Upper lobe of left lung (tissue), 6 donors: ENCODE data around the gene SHC2. TPM values are rescaled to one million over a fixed set of nuclear protein-coding genes. Genes with fewer than 3 reads are reported as not detected.

ENCODE experiments used
- ATAC-seq, 2 donors: fragments of 200-7000 bp; cut with Tn5 transposase; one replicate each; pipeline ENCODE4 v1.9.1; 2022; ENCODE audit warnings: mild to moderate bottlenecking in 2 of 2, moderate library complexity in 2 of 2; ENCODE audit not compliant: low FRiP score in 2 of 2
- DNase-seq, 2 donors: peaks; one replicate each; pipeline ENCODE4 v3.0.0-alpha.2; 2019 to 2020
- H3K27ac ChIP-seq, 4 donors: fragments of 200-600 bp; sonication (generic); one replicate each; pipeline ENCODE4 v1.5.1; 2016 to 2019
- H3K27me3 ChIP-seq, 4 donors: fragments of 200-600 bp; sonication (generic); one replicate each; pipeline ENCODE4 v1.5.1; 2017 to 2019
- H3K36me3 ChIP-seq, 4 donors: fragments of 200-600 bp; sonication (generic); one replicate each; pipeline ENCODE4 v1.5.1; 2016 to 2019
- H3K4me1 ChIP-seq, 4 donors: fragments of 200-600 bp; sonication (generic); one replicate each; pipeline ENCODE4 v1.5.1; 2018 to 2019
- H3K4me3 ChIP-seq, 4 donors: fragments of 200-600 bp; sonication (generic); one replicate each; pipeline ENCODE4 v1.5.1; 2017 to 2019; ENCODE audit warnings: mild to moderate bottlenecking in 2 of 4, moderate library complexity in 1 of 4
- H3K9me3 ChIP-seq, 4 donors: fragments of 200-600 bp; sonication (generic); one replicate each; pipeline ENCODE4 v1.5.1; 2018 to 2019
- CTCF ChIP-seq, 6 experiments: fragments of 450-650 bp in 4 of 6; fragments of 200-600 bp in 2 of 6; sonication (generic) in 2 of 6; IDR thresholded peaks; one replicate each; pipeline ENCODE4 v1.5.1; 2016 to 2019; ENCODE audit warnings: antibody characterized with exemption in 6 of 6
- EP300 ChIP-seq, 4 donors: sonication (generic); formaldehyde crosslinking; IDR thresholded peaks; one replicate each; pipeline ENCODE4 v1.5.1; 2017; ENCODE audit warnings: antibody characterized with exemption in 4 of 4, control low read depth in 2 of 4
- POLR2A ChIP-seq, 4 donors: fragments of 450-650 bp; IDR thresholded peaks; one replicate each; pipeline ENCODE4 v1.5.1; 2016 to 2017; ENCODE audit warnings: antibody characterized with exemption in 4 of 4, mild to moderate bottlenecking in 2 of 4
- POLR2AphosphoS5 ChIP-seq, 2 donors: sonication (generic); formaldehyde crosslinking; IDR thresholded peaks; one replicate each; pipeline ENCODE4 v1.5.1; 2017; ENCODE audit warnings: antibody characterized with exemption in 2 of 2
- WGBS, 2 donors: methylation state at CpG; one replicate each; pipeline ENCODE4 v1.1.5; 2017 to 2018; 5-methylcytosine and 5-hydroxymethylcytosine counted together
- total RNA-seq, 6 donors: library from RNA; depleted of rRNA in 4 of 6; stranded (reverse); fragments of >200 nt in 4 of 6; gene quantifications; one replicate each; pipeline versions ENCODE4 v1.1.0 to v1.2.1, GENCODE V29; 2016 to 2021
- donor health status: DM: no; HTN: no; CAD: no; lungs with moderate emphysema.
- donor health status: DM: no; HTN: yes; CAD: no; lungs with severe emphysema.

The SHC2 gene
- total RNA-seq, 6 donors from 2014 or later = 10.5 to 104 (median 22.5) TPM

GRCh38 chr19:506404-507285 is 45.8 kb upstream of the SHC2 start:
- H3K27ac ChIP-seq = peak overlapping the region; percentile 79 to 98 (median 96)
- H3K27me3 ChIP-seq = no peaks in the 10 kb centered on the region
- peak; percentile 94 to 99 for DNase-seq
- H3K9me3 ChIP-seq = no peaks in the 10 kb centered on the region
- ATAC-seq = peak; percentile 93 to 95
- H3K4me3 ChIP-seq = peak overlapping the region; percentile 58 to 100 (median 82)
- TF ChIP-seq POLR2AphosphoS5 (IDR thresholded peaks at IDR 0.05) (no peak), POLR2A (IDR thresholded peaks at IDR 0.05) (peak in 1 of 4 donors; percentile 2), CTCF (IDR thresholded peaks at IDR 0.05) (peak; percentile 90 to 99 (median 98))
- H3K36me3 ChIP-seq = peaks cover 0 to 7% (median 2%) of the 10 kb centered on the region in 4 donors
- H3K4me1 ChIP-seq = peaks cover 30 to 42% (median 32%) of the 10 kb centered on the region in 4 donors
- 4% methylated on average over 28 to 37 of the region's 48 CpGs for WGBS, 2 donors

GRCh38 chr19:504616-505015 is 43.8 kb upstream of the SHC2 start:
- peak in 1 of 2 donors; percentile 68 for DNase-seq

GRCh38 chr19:501646-502045 is 40.8 kb upstream of the SHC2 start:
- Histone ChIP-seq H3K4me1 (peaks cover 13 to 18% (median 14%) of the 10 kb centered on the region in 4 donors), H3K4me3 (no peak overlapping the region), H3K27ac (peak overlapping the region in 1 of 4 donors; percentile 26), H3K36me3 (no peaks in the 10 kb centered on the region), H3K9me3 (no peaks in the 10 kb centered on the region), H3K27me3 (peaks cover 5 to 18% (median 14%) of the 10 kb centered on the region in 4 donors)
- ATAC-seq (no peak), DNase-seq (no peak)
- WGBS, 2 donors = 86 to 87% methylated on average over 13 to 17 of the region's 17 CpGs
- TF ChIP-seq POLR2A (IDR thresholded peaks at IDR 0.05) (no peak), EP300 (IDR thresholded peaks at IDR 0.05) (no peak), CTCF (IDR thresholded peaks at IDR 0.05) (no peak), POLR2AphosphoS5 (IDR thresholded peaks at IDR 0.05) (no peak)

More at GRCh38 chr19:504616-505015, 43.8 kb upstream of the SHC2 start:
- peaks cover 0 to 5% (median 1%) of the 10 kb centered on the region in 4 donors for H3K36me3 ChIP-seq
- peaks cover 15 to 24% (median 18%) of the 10 kb centered on the region in 4 donors for H3K4me1 ChIP-seq
- H3K4me3 ChIP-seq = no peak overlapping the region
- no peak overlapping the region for H3K27ac ChIP-seq
- 93 to 96% methylated on average over 9 to 12 of the region's 14 CpGs for WGBS, 2 donors
- ATAC-seq = no peak
- no peaks in the 10 kb centered on the region for H3K9me3 ChIP-seq
- no peaks in the 10 kb centered on the region for H3K27me3 ChIP-seq
- no peak for TF ChIP-seq CTCF (IDR thresholded peaks at IDR 0.05)
- no peak for TF ChIP-seq EP300 (IDR thresholded peaks at IDR 0.05)
- TF ChIP-seq POLR2AphosphoS5 (IDR thresholded peaks at IDR 0.05) = no peak
- TF ChIP-seq POLR2A (IDR thresholded peaks at IDR 0.05) = no peak

- Histone ChIP-seq H3K27me3 (peaks cover 5 to 30% (median 19%) of the 10 kb centered on the region in 4 donors), H3K36me3 (no peaks in the 10 kb centered on the region), H3K27ac (no peak overlapping the region), H3K4me1 (peaks cover 8 to 18% (median 15%) of the 10 kb centered on the region in 4 donors), H3K4me3 (no peak overlapping the region), H3K9me3 (no peaks in the 10 kb centered on the region)
- TF ChIP-seq CTCF (IDR thresholded peaks at IDR 0.05) (no peak), POLR2AphosphoS5 (IDR thresholded peaks at IDR 0.05) (no peak), POLR2A (IDR thresholded peaks at IDR 0.05) (no peak), EP300 (IDR thresholded peaks at IDR 0.05) (no peak)
- 78% methylated on average over 31 of the region's 31 CpGs for WGBS, 2 donors
- ATAC-seq (no peak), DNase-seq (peak in 1 of 2 donors; percentile 33)
Measured at GRCh38 chr19:498977-499623, 38.3 kb upstream of the SHC2 start.
